Mesendoderm (in vitro differentiated cells): ENCODE measurements around the gene LIPG.

Source experiments
- DNase-seq: peaks from one replicate; pipeline ENCODE4 v3.0.0; 2013
- H2AK5ac ChIP-seq: 2 replicates; pipeline ENCODE4 v1.6.1; 2013; ENCODE audit warnings: low read length, inconsistent platforms
- H2BK120ac ChIP-seq: 2 replicates; pipeline ENCODE4 v1.6.1; 2013; ENCODE audit warnings: low read depth, mild to moderate bottlenecking, low read length, moderate library complexity, mixed read lengths
- H2BK15ac ChIP-seq: replicated peaks from 2 replicates; pipeline ENCODE4 v1.6.1; 2013; ENCODE audit warnings: low read depth, mild to moderate bottlenecking, moderate library complexity
- H2BK5ac ChIP-seq: 2 replicates; pipeline ENCODE4 v1.6.1; 2013; ENCODE audit warnings: low read length, inconsistent platforms
- H3K18ac ChIP-seq: 2 replicates; pipeline ENCODE4 v1.6.1; 2013; ENCODE audit warnings: mild to moderate bottlenecking, low read length, mixed read lengths
- H3K23ac ChIP-seq: one replicate; pipeline ENCODE4 v1.6.1; 2013; ENCODE audit warnings: low read length
- H3K27ac ChIP-seq: 2 replicates; pipeline ENCODE4 v1.5.1; 2013; ENCODE audit warnings: low read depth, mild to moderate bottlenecking, inconsistent platforms, low read length, moderate library complexity
- H3K27me3 ChIP-seq: 2 replicates; pipeline ENCODE4 v1.6.1; 2013; ENCODE audit warnings: low read length, control low read depth, mild to moderate bottlenecking, inconsistent platforms; ENCODE audit not compliant: insufficient read depth, poor library complexity
- H3K36me3 ChIP-seq: 2 replicates; pipeline ENCODE4 v1.6.1; 2013; ENCODE audit warnings: low read length, inconsistent platforms; ENCODE audit not compliant: control insufficient read depth, insufficient read depth
- H3K4ac ChIP-seq: one replicate; pipeline ENCODE4 v1.6.1; 2013; ENCODE audit warnings: low read depth, mild to moderate bottlenecking, low read length, moderate library complexity
- H3K4me1 ChIP-seq: 2 replicates; pipeline ENCODE4 v1.6.1; 2013; ENCODE audit warnings: low read depth, low read length, inconsistent platforms; ENCODE audit not compliant: control insufficient read depth
- H3K4me2 ChIP-seq: 2 replicates; pipeline ENCODE4 v1.6.1; 2013; ENCODE audit warnings: low read length
- H3K4me3 ChIP-seq: 2 replicates; pipeline ENCODE4 v1.5.1; 2013; ENCODE audit warnings: mild to moderate bottlenecking, low read length
- H3K56ac ChIP-seq: one replicate; pipeline ENCODE4 v1.6.1; 2013; ENCODE audit warnings: low read length
- H3K79me1 ChIP-seq: 2 replicates; pipeline ENCODE4 v1.6.1; 2013; ENCODE audit warnings: low read length, inconsistent platforms
- H3K79me2 ChIP-seq: 2 replicates; pipeline ENCODE4 v1.6.1; 2013; ENCODE audit warnings: mild to moderate bottlenecking, low read length; ENCODE audit not compliant: control insufficient read depth, insufficient read depth
- H3K9ac ChIP-seq: 2 replicates; pipeline ENCODE4 v1.6.1; 2013; ENCODE audit warnings: low read length, inconsistent platforms
- H4K5ac ChIP-seq: one replicate; pipeline ENCODE4 v1.6.1; 2013; ENCODE audit warnings: low read length
- H4K8ac ChIP-seq: one replicate; pipeline ENCODE4 v1.6.1; 2013; ENCODE audit warnings: low read depth, mild to moderate bottlenecking, control low read depth, low read length, moderate library complexity
- WGBS: extraction: QIAGEN DNeasy Blood & Tissue Kit; methylation state at CpG from one replicate; pipeline ENCODE4 v1.1.7; 2013; ENCODE audit warnings: low lambda C conversion rate, missing lambda C conversion rate; ENCODE audit not compliant: insufficient coverage; ENCODE audit errors: extremely low coverage; 5-methylcytosine and 5-hydroxymethylcytosine counted together

The LIPG gene

DNA sequence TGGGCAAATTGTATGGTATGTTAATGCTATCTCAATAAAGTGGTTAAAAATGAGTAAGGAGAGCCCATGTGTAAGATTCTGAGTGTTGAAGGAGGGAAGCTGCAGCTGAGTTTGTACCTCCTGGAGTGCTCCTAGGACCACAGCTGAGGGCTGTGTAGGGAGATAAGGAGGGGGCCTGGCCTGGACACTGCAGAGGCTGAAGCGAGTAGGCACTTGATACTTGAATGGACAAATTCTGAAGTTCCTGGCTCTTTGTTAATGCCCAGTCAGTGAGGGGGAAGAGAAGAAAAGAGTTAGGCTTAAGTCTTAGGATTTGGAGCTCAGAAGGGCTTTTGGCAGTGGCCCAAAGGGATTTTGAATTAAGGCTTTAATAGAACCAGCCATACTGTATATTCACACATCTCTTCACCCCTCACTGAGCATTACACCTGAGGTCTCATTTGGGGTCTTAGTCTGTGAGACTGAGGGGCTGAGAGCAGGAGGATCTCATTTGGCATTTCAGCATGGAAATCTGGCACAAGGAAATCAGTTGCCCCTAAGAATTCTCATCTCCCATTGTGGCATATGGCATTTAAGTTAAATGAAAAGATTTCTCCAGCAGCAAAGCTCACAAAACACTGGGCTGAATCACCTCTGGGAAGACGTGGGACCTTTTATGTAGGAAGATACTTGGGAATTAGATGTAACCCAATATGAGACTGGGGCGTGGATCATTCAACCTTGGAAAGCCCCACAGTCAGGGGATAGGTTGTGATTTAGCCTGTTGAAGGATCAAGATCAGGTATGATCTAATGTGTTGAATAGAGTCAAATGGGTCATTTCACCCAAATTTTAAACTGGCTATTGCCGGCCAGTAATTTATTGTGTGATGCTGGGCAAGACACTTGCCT, 46.8 kb downstream of the LIPG start:
- Histone ChIP-seq H3K4me2 (no peak overlapping the region), H3K79me1 (no peaks in the 10 kb centered on the region), H3K4me3 (no peak overlapping the region), H3K18ac (no peak overlapping the region), H3K4me1 (peaks cover 7% of the 10 kb centered on the region), H3K4ac (no peak overlapping the region), H4K5ac (no peak overlapping the region), H3K36me3 (no peaks in the 10 kb centered on the region), H3K23ac (no peak overlapping the region), H2BK120ac (no peak overlapping the region), H2AK5ac (no peak overlapping the region), H3K27ac (no peak overlapping the region), H3K79me2 (no peaks in the 10 kb centered on the region), H2BK5ac (no peak overlapping the region), H3K56ac (no peak overlapping the region), H3K9ac (no peak overlapping the region), H2BK15ac (no peak overlapping the region), H4K8ac (no peak overlapping the region), H3K27me3 (no peaks in the 10 kb centered on the region)
- DNase-seq, result no peak
- WGBS, result no CpG with 5 or more reads among the region's 4 CpGs

DNA sequence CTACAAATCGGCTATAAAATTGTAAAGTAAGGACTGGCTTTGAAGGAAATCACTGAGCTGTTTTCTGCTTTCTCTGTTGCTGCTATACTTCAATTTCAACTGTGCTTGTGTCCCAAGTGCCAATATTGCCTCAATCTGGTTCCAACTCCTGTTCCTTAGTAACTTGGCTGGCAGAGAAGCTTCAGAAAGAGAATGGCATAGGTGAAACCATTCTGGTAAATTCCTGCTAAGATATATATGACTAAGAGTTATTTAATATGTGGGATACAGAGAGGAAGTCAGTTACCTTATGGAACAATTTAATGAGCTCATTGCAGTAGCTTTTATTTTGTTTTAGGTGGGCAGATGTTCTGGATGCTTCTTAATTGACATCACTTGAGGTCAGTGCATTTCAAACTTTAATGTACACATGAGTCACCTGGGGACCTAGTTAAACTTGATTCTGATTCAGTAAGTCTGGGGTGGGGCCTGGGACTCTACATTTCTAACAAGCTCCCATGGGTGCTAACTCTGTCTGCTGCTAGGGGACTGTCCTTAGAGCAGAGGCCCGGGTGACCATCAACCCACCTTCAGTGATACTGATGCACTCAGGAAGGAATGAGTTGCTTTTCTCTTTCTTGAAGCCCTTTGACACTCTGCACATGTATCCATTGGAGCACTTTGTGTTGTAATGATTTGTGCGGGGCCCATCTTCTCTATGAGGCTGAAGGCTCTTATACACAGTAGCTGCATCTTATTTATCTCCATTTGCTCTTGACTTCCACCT, 47.6 kb downstream of the LIPG start:
- WGBS, result no CpG with 5 or more reads among the region's 3 CpGs
- peaks cover 12% of the 10 kb centered on the region for H3K4me1 ChIP-seq
- no peaks in the 10 kb centered on the region for H3K79me2 ChIP-seq

DNA sequence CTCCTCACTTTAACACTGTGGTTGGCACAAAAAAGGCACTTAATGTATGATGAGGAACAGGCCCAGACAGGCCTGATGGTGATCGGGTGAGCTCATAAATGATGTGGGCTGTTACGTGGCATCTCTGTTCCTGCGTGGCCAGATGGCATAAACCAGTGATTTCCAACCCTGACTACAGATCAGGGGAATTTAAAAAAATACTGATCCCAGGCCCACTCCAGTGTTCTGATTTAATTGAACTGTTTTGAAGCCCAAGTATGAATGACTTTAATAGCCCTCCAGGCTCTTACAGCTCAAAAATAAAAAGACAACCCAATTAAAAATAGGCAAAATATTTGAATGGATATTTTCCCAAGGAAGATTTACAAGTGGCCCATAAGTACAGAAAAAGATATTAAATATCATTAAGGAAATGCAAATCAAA, 48.2 kb downstream of the LIPG start:
- H2AK5ac ChIP-seq, result no peak overlapping the region
- H4K8ac ChIP-seq, result no peak overlapping the region
- no peaks in the 10 kb centered on the region for H3K27me3 ChIP-seq
- no peaks in the 10 kb centered on the region for H3K79me2 ChIP-seq
- no peak overlapping the region for H4K5ac ChIP-seq
- no peak for DNase-seq
- H3K36me3 ChIP-seq, result no peaks in the 10 kb centered on the region
- H3K4me1 ChIP-seq, result peaks cover 12% of the 10 kb centered on the region
- no peak overlapping the region for H3K9ac ChIP-seq
- no peak overlapping the region for H2BK15ac ChIP-seq
- no peak overlapping the region for H2BK5ac ChIP-seq
- WGBS, result no CpG with 5 or more reads among the region's 3 CpGs
- H3K4me3 ChIP-seq, result no peak overlapping the region
- peak overlapping the region; percentile 25 for H3K56ac ChIP-seq
- no peak overlapping the region for H3K4ac ChIP-seq
- no peak overlapping the region for H3K18ac ChIP-seq
- no peaks in the 10 kb centered on the region for H3K79me1 ChIP-seq
- H2BK120ac ChIP-seq, result no peak overlapping the region
- H3K27ac ChIP-seq, result no peak overlapping the region
- no peak overlapping the region for H3K4me2 ChIP-seq
- H3K23ac ChIP-seq, result no peak overlapping the region

More for the DNA sequence above, 47.6 kb downstream of the LIPG start:
- H3K4ac ChIP-seq, result no peak overlapping the region
- no peak overlapping the region for H3K56ac ChIP-seq
- no peak overlapping the region for H2AK5ac ChIP-seq
- H3K4me2 ChIP-seq, result no peak overlapping the region
- no peak overlapping the region for H4K5ac ChIP-seq
- no peak overlapping the region for H3K27ac ChIP-seq
- H3K23ac ChIP-seq, result no peak overlapping the region
- no peak overlapping the region for H3K4me3 ChIP-seq
- H2BK120ac ChIP-seq, result no peak overlapping the region
- no peak for DNase-seq
- no peak overlapping the region for H3K9ac ChIP-seq
- no peak overlapping the region for H2BK5ac ChIP-seq
- no peaks in the 10 kb centered on the region for H3K27me3 ChIP-seq
- H2BK15ac ChIP-seq, result no peak overlapping the region
- H3K18ac ChIP-seq, result no peak overlapping the region
- H3K36me3 ChIP-seq, result no peaks in the 10 kb centered on the region
- H4K8ac ChIP-seq, result no peak overlapping the region
- no peaks in the 10 kb centered on the region for H3K79me1 ChIP-seq

DNA sequence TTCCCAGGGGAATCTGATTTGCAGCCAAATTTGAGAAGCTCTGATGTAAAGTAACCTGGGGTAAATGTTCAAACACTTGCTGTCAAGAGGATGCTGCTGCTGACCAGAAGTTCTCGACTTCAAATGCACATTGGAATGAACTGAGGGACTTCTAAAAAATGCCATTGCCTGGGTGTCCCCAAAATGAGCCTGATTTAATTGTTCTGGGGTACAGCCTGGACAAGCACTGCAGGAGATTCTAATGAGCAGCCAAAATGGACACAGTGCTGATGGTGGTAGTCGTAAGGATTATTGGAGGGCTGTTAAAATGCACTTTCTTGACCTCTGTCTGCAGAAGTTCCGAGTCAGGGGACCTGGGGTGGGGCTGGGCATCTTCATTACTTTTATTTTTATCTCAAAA, 49.5 kb downstream of the LIPG start:
- Histone ChIP-seq H3K27ac (no peak overlapping the region), H4K5ac (no peak overlapping the region)

DNA sequence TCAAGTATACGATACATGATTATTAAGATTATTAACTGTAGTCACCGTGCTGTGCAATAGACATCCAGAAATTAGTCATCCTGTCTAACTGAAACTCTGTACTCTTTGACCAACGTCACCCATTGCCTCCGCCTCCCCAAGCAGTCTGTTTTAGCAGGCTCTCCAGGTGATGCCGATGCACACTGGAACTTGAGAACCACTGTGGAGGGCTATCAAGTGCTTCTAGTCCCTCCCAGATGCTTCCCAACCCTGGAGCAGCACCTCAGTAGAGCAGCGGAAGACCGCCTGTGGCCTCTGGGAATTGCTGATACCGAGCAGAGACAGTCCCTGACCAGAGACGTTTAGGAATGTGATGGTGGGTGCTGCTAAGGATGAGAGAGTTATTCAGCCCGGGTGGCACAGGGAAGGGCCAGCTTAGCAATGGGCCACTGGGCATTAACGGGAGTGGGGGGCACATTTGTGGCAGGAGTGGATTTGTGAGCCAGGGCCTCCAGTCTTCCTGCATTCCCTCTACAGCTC, 50.7 kb downstream of the LIPG start:
- Histone ChIP-seq H2BK15ac (no peak overlapping the region), H2BK120ac (no peak overlapping the region), H3K9ac (no peak overlapping the region), H3K4me1 (peaks cover 12% of the 10 kb centered on the region), H4K8ac (no peak overlapping the region), H2AK5ac (peak overlapping the region; percentile 66), H4K5ac (no peak overlapping the region), H3K18ac (no peak overlapping the region), H3K4me3 (no peak overlapping the region), H2BK5ac (peak overlapping the region; percentile 19), H3K27ac (peak overlapping the region; percentile 89), H3K79me1 (no peaks in the 10 kb centered on the region), H3K36me3 (no peaks in the 10 kb centered on the region), H3K79me2 (no peaks in the 10 kb centered on the region), H3K27me3 (no peaks in the 10 kb centered on the region), H3K4ac (no peak overlapping the region), H3K4me2 (no peak overlapping the region), H3K23ac (no peak overlapping the region), H3K56ac (no peak overlapping the region)
- WGBS, result no CpG with 5 or more reads among the region's 11 CpGs
- peak; percentile 80 for DNase-seq

More for the DNA sequence above, 49.5 kb downstream of the LIPG start:
- no peaks in the 10 kb centered on the region for H3K79me2 ChIP-seq
- H3K4me2 ChIP-seq, result no peak overlapping the region
- peaks cover 12% of the 10 kb centered on the region for H3K4me1 ChIP-seq
- no peak overlapping the region for H4K8ac ChIP-seq
- no peak for DNase-seq
- WGBS, result no CpG with 5 or more reads among the region's 3 CpGs
- H2BK5ac ChIP-seq, result no peak overlapping the region
- no peak overlapping the region for H2AK5ac ChIP-seq
- H2BK120ac ChIP-seq, result no peak overlapping the region
- no peak overlapping the region for H2BK15ac ChIP-seq
- no peak overlapping the region for H3K9ac ChIP-seq
- peak overlapping the region; percentile 43 for H3K18ac ChIP-seq
- no peaks in the 10 kb centered on the region for H3K79me1 ChIP-seq
- H3K27me3 ChIP-seq, result no peaks in the 10 kb centered on the region
- H3K4me3 ChIP-seq, result no peak overlapping the region
- H3K36me3 ChIP-seq, result no peaks in the 10 kb centered on the region
- no peak overlapping the region for H3K23ac ChIP-seq
- H3K56ac ChIP-seq, result no peak overlapping the region
- H3K4ac ChIP-seq, result no peak overlapping the region
